Panc1 (cell line): ENCODE data around the gene DNAAF5. TPM values are rescaled to one million over a fixed set of nuclear protein-coding genes. Genes with fewer than 3 reads are reported as not detected.

Experiments
- ATAC-seq: fragments of 200-7000 bp; cut with Tn5 transposase; 2 replicates; pipeline ENCODE4 v1.9.1; 2020; ENCODE audit warnings: mild to moderate bottlenecking, moderate library complexity
- BruUV-seq: library from RNA; stranded (reverse); fragments of 400-500 nt; replicated peaks from 2 replicates; lab custom pipeline; 2021; lab: Mats Ljungman, UMichigan
- CTCF ChIA-PET: fragments of 300-600 bp; sonication (Branson Sonifier 250); formaldehyde crosslinking; loops from one replicate; lab custom pipeline; 2022; ENCODE audit warnings: antibody characterized with exemption; lab: Charles Lee
- POLR2A ChIA-PET: fragments of 300-600 bp; sonication (Branson Sonifier 250); formaldehyde crosslinking; loops from one replicate; lab custom pipeline; 2022; ENCODE audit warnings: antibody characterized with exemption; lab: Charles Lee
- DNase-seq: peaks from one replicate; pipeline ENCODE4 v3.0.0-alpha.2; 2010; ENCODE audit warnings: low read depth, low spot score
- H3K27ac ChIP-seq: 2 replicates; pipeline ENCODE4 v1.5.1; 2011; ENCODE audit warnings: mild to moderate bottlenecking, low read length, inconsistent platforms
- H3K27me3 ChIP-seq: fragments of 200-500 bp; sonication (Bioruptor generic); 2 replicates; pipeline ENCODE4 v1.6.0; 2014; ENCODE audit warnings: low read length, inconsistent platforms; ENCODE audit not compliant: control insufficient read depth, insufficient read depth
- H3K36me3 ChIP-seq: fragments of 200-500 bp; sonication (Bioruptor generic); 2 replicates; pipeline ENCODE4 v1.5.1; 2014; ENCODE audit warnings: inconsistent platforms, mild to moderate bottlenecking, low read length, moderate library complexity; ENCODE audit not compliant: control insufficient read depth, insufficient read depth
- H3K4me1 ChIP-seq: 2 replicates; pipeline ENCODE4 v1.5.1; 2011; ENCODE audit warnings: inconsistent platforms, mild to moderate bottlenecking, low read length, moderate library complexity; ENCODE audit not compliant: control insufficient read depth, insufficient read depth
- H3K4me3 ChIP-seq, 2 experiments: 2 replicates each; pipeline ENCODE4 v1.5.1; 2011 to 2012; ENCODE audit warnings: low read depth in 2 of 2, low read length in 2 of 2, mild to moderate bottlenecking in 2 of 2, inconsistent platforms in 1 of 2, moderate library complexity in 1 of 2
- H3K9me3 ChIP-seq: fragments of 200-500 bp; sonication (Bioruptor generic); 2 replicates; pipeline ENCODE4 v1.5.1; 2014; ENCODE audit warnings: low read depth, mild to moderate bottlenecking, inconsistent platforms, low read length, moderate library complexity; ENCODE audit not compliant: control insufficient read depth, insufficient read depth
- POLR2AphosphoS5 ChIP-seq: IDR thresholded peaks from 2 replicates; pipeline ENCODE4 v1.6.1; 2012; ENCODE audit warnings: mild to moderate bottlenecking, low read depth, low read length, moderate library complexity
- REST ChIP-seq, 2 experiments: IDR thresholded peaks; 2 replicates each; pipeline ENCODE4 v1.6.1; 2011 to 2012; ENCODE audit warnings: low read depth in 2 of 2, control low read depth in 1 of 2, low read length in 1 of 2, mild to moderate bottlenecking in 1 of 2, moderate library complexity in 1 of 2; ENCODE audit not compliant: insufficient read depth in 1 of 2
- SIN3A ChIP-seq: IDR thresholded peaks from 2 replicates; pipeline ENCODE4 v1.6.1; 2012; ENCODE audit warnings: low read depth, mild to moderate bottlenecking, low read length, moderate library complexity, borderline replicate concordance; ENCODE audit not compliant: insufficient read depth
- TCF7L2 ChIP-seq: IDR thresholded peaks from 2 replicates; pipeline ENCODE4 v1.6.1; 2011; ENCODE audit warnings: mild to moderate bottlenecking, low read depth, low read length, inconsistent platforms
- in situ Hi-C: cut with HindIII; loops from 2 replicates; pipeline ENCODE4 v1.10.0; 2016; ENCODE audit warnings: low sequenced_read_pairs, low pct_unique_long_range_greater_than_20kb
- intact Hi-C: fragments of 100-400 bp; cut with micrococcal nuclease; formaldehyde crosslinking; loops from one replicate; pipeline ENCODE4 v1.10.0; 2022; ENCODE audit not compliant: unreplicated experiment
- total RNA-seq: library from RNA; stranded (reverse); gene quantifications from one replicate; pipeline ENCODE4 v1.2.1, GENCODE V29; 2021; ENCODE audit not compliant: unreplicated experiment
- TF ChIP-seq, protein P1 (sequence below): fragments of 450-650 bp; IDR thresholded peaks from 2 replicates; pipeline ENCODE4 v1.5.1; 2017; ENCODE audit warnings: mild to moderate bottlenecking

DNAAF5 gene
- total RNA-seq, 1 experiment from 2014 or later: 79.5 TPM

GRCh38 chr7:706721-707120 is 19.8 kb upstream of the DNAAF5 start:
- ChIA-PET POLR2A (no interaction called here), CTCF (no interaction called here)
- ATAC-seq: no peak
- TF ChIP-seq, protein P1, sequence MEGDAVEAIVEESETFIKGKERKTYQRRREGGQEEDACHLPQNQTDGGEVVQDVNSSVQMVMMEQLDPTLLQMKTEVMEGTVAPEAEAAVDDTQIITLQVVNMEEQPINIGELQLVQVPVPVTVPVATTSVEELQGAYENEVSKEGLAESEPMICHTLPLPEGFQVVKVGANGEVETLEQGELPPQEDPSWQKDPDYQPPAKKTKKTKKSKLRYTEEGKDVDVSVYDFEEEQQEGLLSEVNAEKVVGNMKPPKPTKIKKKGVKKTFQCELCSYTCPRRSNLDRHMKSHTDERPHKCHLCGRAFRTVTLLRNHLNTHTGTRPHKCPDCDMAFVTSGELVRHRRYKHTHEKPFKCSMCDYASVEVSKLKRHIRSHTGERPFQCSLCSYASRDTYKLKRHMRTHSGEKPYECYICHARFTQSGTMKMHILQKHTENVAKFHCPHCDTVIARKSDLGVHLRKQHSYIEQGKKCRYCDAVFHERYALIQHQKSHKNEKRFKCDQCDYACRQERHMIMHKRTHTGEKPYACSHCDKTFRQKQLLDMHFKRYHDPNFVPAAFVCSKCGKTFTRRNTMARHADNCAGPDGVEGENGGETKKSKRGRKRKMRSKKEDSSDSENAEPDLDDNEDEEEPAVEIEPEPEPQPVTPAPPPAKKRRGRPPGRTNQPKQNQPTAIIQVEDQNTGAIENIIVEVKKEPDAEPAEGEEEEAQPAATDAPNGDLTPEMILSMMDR: no peak
- intact Hi-C loops (no loop called here), in situ Hi-C loops (no loop called here)
- H3K4me1 ChIP-seq: no peaks in the 10 kb centered on the region
- no peak overlapping the region for H3K27ac ChIP-seq
- H3K4me3 ChIP-seq: no peak overlapping the region
- no TSS peak for BruUV-seq
- no peak for DNase-seq
- peaks cover 6% of the 10 kb centered on the region; the same call in 1 of the 2 replicates for H3K9me3 ChIP-seq
- no peaks in the 10 kb centered on the region for H3K27me3 ChIP-seq
- no peaks in the 10 kb centered on the region for H3K36me3 ChIP-seq

- ChIA-PET POLR2A (no interaction called here), CTCF (no interaction called here)
- no peak for DNase-seq
- intact Hi-C loops (no loop called here), in situ Hi-C loops (no loop called here)
- no peaks in the 10 kb centered on the region for H3K4me1 ChIP-seq
- no peak for ATAC-seq
- no peaks in the 10 kb centered on the region for H3K36me3 ChIP-seq
- no peak overlapping the region for H3K4me3 ChIP-seq
- H3K27me3 ChIP-seq: no peaks in the 10 kb centered on the region
- TF ChIP-seq SIN3A (no peak), TCF7L2 (no peak), POLR2AphosphoS5 (no peak), REST (IDR thresholded peaks at IDR 0.05; ENCODE audit: insufficient read depth in 1 of 2, low read depth in 2 of 2, low read length in 1 of 2) (no peak)
- TF ChIP-seq, protein P1: no peak
- H3K9me3 ChIP-seq: peaks cover 6% of the 10 kb centered on the region; the same call in 1 of the 2 replicates
- no TSS peak for BruUV-seq
- no peak overlapping the region for H3K27ac ChIP-seq
These were observed 19.1 kb upstream of the DNAAF5 start for GRCh38 chr7:707296-708000.
